Measurements from ENCODE around the gene RPL22. TPM values are rescaled to one million over a fixed set of nuclear protein-coding genes. Genes with fewer than 3 reads are reported as not detected.

RPL22 gene
- total and polyA plus RNA-seq, 2 of the 8 experiments (the other 6 are each of a cell fraction or from before 2014, with no cell fraction given): 133 to 521 TPM

- TF ChIP-seq CBX8 (IDR thresholded peaks at IDR 0.05; ENCODE audit: borderline replicate concordance, low read depth, low read length) (no peak), SIX5 (IDR thresholded peaks at IDR 0.05; ENCODE audit: low read depth, low read length) (no peak), YY1 (IDR thresholded peaks at IDR 0.05; ENCODE audit: low read depth, low read length) (peak; percentile 81), NRF1 (IDR thresholded peaks at IDR 0.05; ENCODE audit: low read depth, low read length) (no peak), CTCF (IDR thresholded peaks at IDR 0.05; ENCODE audit: control extremely low read depth in 1 of 3, insufficient read depth in 1 of 3, low read depth in 1 of 3, low read length in 3 of 3) (no peak), HDAC2 (IDR thresholded peaks at IDR 0.05; ENCODE audit: borderline replicate concordance in 1 of 2, low read depth in 2 of 2, low read length in 2 of 2) (0 out of 4 replicates have a peak, but pooled peaks of 1 of the 2 experiments have one; percentile 36), RNF2 (IDR thresholded peaks at IDR 0.05; ENCODE audit: borderline replicate concordance, low read depth, low read length, missing control alignments, poor library complexity, severe bottlenecking) (peak; percentile 41), BCL11A (IDR thresholded peaks at IDR 0.05; ENCODE audit: low read depth in 2 of 2, low read length in 2 of 2) (no peak), FOSL1 (IDR thresholded peaks at IDR 0.05; ENCODE audit: insufficient read depth, low read depth, low read length) (no peak), POLR2AphosphoS5 (IDR thresholded peaks at IDR 0.05; ENCODE audit: low read depth, low read length) (no peak), CREB1 (IDR thresholded peaks at IDR 0.05) (peak; percentile 11; the same call in 1 of the 2 replicates), RXRA (IDR thresholded peaks at IDR 0.05; ENCODE audit: insufficient read depth, low read depth, low read length) (no peak), TAF1 (IDR thresholded peaks at IDR 0.05; ENCODE audit: low read depth, low read length) (no peak), SIN3A (conservative IDR thresholded peaks at IDR 0.05 in 1 of 2, IDR thresholded peaks at IDR 0.05 in 1 of 2; ENCODE audit: low read depth in 1 of 2, low read length in 2 of 2) (no peak), ZNF274 (IDR thresholded peaks at IDR 0.05; ENCODE audit: borderline replicate concordance, extremely low read depth, low read length) (no peak)
Observed at GRCh38 chr1:6241887-6242740, 42.7 kb upstream of the RPL22 start (continued).
